Astrocyte (in vitro differentiated cells and primary cell): ENCODE results near the gene FMN1. TPM values are rescaled to one million over a fixed set of nuclear protein-coding genes. Genes with fewer than 3 reads are reported as not detected.

Experiments
- DNase-seq: peaks from one replicate; pipeline ENCODE4 v3.0.0-alpha.2; 2010; ENCODE audit warnings: low read depth
- FAIRE-seq: peaks from 2 replicates; lab custom pipeline; 2011; peaks lifted over from hg19 to GRCh38; lab: Jason Lieb, UNC
- H2AFZ ChIP-seq: 2 replicates; pipeline ENCODE4 v1.6.0; 2012; ENCODE audit warnings: low read depth, low read length, inconsistent platforms
- H3K27ac ChIP-seq: 2 replicates; pipeline ENCODE4 v1.5.1; 2011; ENCODE audit warnings: low read depth, low read length, inconsistent platforms
- H3K27me3 ChIP-seq: 2 replicates; pipeline ENCODE4 v1.6.0; 2011; ENCODE audit warnings: low read length, inconsistent platforms; ENCODE audit not compliant: insufficient read depth
- H3K36me3 ChIP-seq: 2 replicates; pipeline ENCODE4 v1.5.1; 2011; ENCODE audit warnings: low read length, inconsistent platforms; ENCODE audit not compliant: insufficient read depth
- H3K4me1 ChIP-seq: 2 replicates; pipeline ENCODE4 v1.5.1; 2011; ENCODE audit warnings: low read length, inconsistent platforms; ENCODE audit not compliant: insufficient read depth
- H3K4me2 ChIP-seq: 2 replicates; pipeline ENCODE4 v1.6.0; 2012; ENCODE audit warnings: low read length, inconsistent platforms
- H3K4me3 ChIP-seq: 2 replicates; pipeline ENCODE4 v1.5.1; 2011; ENCODE audit warnings: low read depth, mild to moderate bottlenecking, low read length, inconsistent platforms; ENCODE audit not compliant: insufficient read depth
- H3K79me2 ChIP-seq: 2 replicates; pipeline ENCODE4 v1.6.0; 2012; ENCODE audit warnings: mild to moderate bottlenecking, low read length, inconsistent platforms; ENCODE audit not compliant: insufficient read depth
- H3K9ac ChIP-seq: 2 replicates; pipeline ENCODE4 v1.6.0; 2012; ENCODE audit warnings: mild to moderate bottlenecking, low read length, inconsistent platforms
- H3K9me3 ChIP-seq: 2 replicates; pipeline ENCODE4 v1.5.1; 2012; ENCODE audit warnings: low read depth, mild to moderate bottlenecking, low read length, inconsistent platforms; ENCODE audit not compliant: insufficient read depth
- H4K20me1 ChIP-seq: 2 replicates; pipeline ENCODE4 v1.6.0; 2012; ENCODE audit warnings: low read length, inconsistent platforms; ENCODE audit not compliant: insufficient read depth
- H3K27ac Mint-ChIP-seq: one replicate; pipeline ENCODE4 v1.8.0; 2021; ENCODE audit warnings: mild to moderate bottlenecking, mixed read lengths; ENCODE audit not compliant: unreplicated experiment
- H3K27me3 Mint-ChIP-seq: one replicate; pipeline ENCODE4 v1.8.0; 2021; ENCODE audit warnings: low read depth, mixed read lengths; ENCODE audit not compliant: unreplicated experiment
- H3K36me3 Mint-ChIP-seq: one replicate; pipeline ENCODE4 v1.8.0; 2021; ENCODE audit warnings: low read depth, mixed read lengths; ENCODE audit not compliant: unreplicated experiment
- H3K4me1 Mint-ChIP-seq: one replicate; pipeline ENCODE4 v1.8.0; 2021; ENCODE audit warnings: low read depth, mixed read lengths; ENCODE audit not compliant: unreplicated experiment
- H3K4me3 Mint-ChIP-seq: one replicate; pipeline ENCODE4 v1.8.0; 2021; ENCODE audit warnings: mild to moderate bottlenecking, moderate library complexity, mixed read lengths; ENCODE audit not compliant: unreplicated experiment
- H3K9me3 Mint-ChIP-seq: one replicate; pipeline ENCODE4 v1.8.0; 2021; ENCODE audit warnings: mild to moderate bottlenecking, mixed read lengths; ENCODE audit not compliant: unreplicated experiment
- CTCF ChIP-seq: IDR thresholded peaks from 2 replicates; pipeline ENCODE4 v1.5.1; 2011; ENCODE audit warnings: low read depth, mild to moderate bottlenecking, inconsistent platforms, low read length, moderate library complexity; ENCODE audit not compliant: insufficient read depth
- EZH2 ChIP-seq: IDR thresholded peaks from 2 replicates; pipeline ENCODE4 v1.6.1; 2012; ENCODE audit warnings: mild to moderate bottlenecking, low read length, inconsistent platforms; ENCODE audit not compliant: insufficient read depth
- total RNA-seq: library from RNA; stranded (reverse); gene quantifications from 2 replicates; pipeline ENCODE4 v1.2.1, GENCODE V29; 2021

Gene FMN1
- total RNA-seq, 1 donor from 2014 or later = 5.3 TPM

- H3K4me3 Mint-ChIP-seq = no peak overlapping the region
- Histone ChIP-seq H3K4me1 (no peaks in the 10 kb centered on the region), H4K20me1 (no peaks in the 10 kb centered on the region), H3K9me3 (no peaks in the 10 kb centered on the region), H3K36me3 (no peaks in the 10 kb centered on the region), H3K27me3 (no peaks in the 10 kb centered on the region), H2AFZ (no peak overlapping the region), H3K4me2 (no peak overlapping the region), H3K9ac (no peak overlapping the region), H3K4me3 (no peak overlapping the region), H3K27ac (no peak overlapping the region), H3K79me2 (no peaks in the 10 kb centered on the region)
- H3K36me3 Mint-ChIP-seq = peaks cover 13% of the 10 kb centered on the region
- H3K9me3 Mint-ChIP-seq = peaks cover 13% of the 10 kb centered on the region
- TF ChIP-seq CTCF (peak; percentile 49), EZH2 (no peak)
- H3K27ac Mint-ChIP-seq = no peak overlapping the region
- no peaks in the 10 kb centered on the region for H3K27me3 Mint-ChIP-seq
- peak; percentile 95 for FAIRE-seq
- DNase-seq = peak; percentile 17
- H3K4me1 Mint-ChIP-seq = no peaks in the 10 kb centered on the region
Measured at GRCh38 chr15:32936283-32936918, 258.1 kb downstream of the FMN1 start.

GRCh38 chr15:32935139-32935538 lies 259.4 kb downstream of the FMN1 start:
- Histone ChIP-seq H3K4me1 (no peaks in the 10 kb centered on the region), H3K27me3 (no peaks in the 10 kb centered on the region), H3K9ac (no peak overlapping the region), H2AFZ (no peak overlapping the region), H3K4me2 (no peak overlapping the region), H3K9me3 (no peaks in the 10 kb centered on the region), H3K36me3 (no peaks in the 10 kb centered on the region), H3K79me2 (no peaks in the 10 kb centered on the region), H3K27ac (no peak overlapping the region), H3K4me3 (no peak overlapping the region), H4K20me1 (no peaks in the 10 kb centered on the region)
- Mint-ChIP-seq H3K36me3 (peaks cover 13% of the 10 kb centered on the region), H3K9me3 (peaks cover 13% of the 10 kb centered on the region), H3K4me1 (no peaks in the 10 kb centered on the region), H3K4me3 (no peak overlapping the region), H3K27ac (no peak overlapping the region), H3K27me3 (no peaks in the 10 kb centered on the region)
- DNase-seq (no peak), FAIRE-seq (no peak)
- TF ChIP-seq CTCF = no peak
- no peak for TF ChIP-seq EZH2

- Histone ChIP-seq H4K20me1 (no peaks in the 10 kb centered on the region), H3K36me3 (no peaks in the 10 kb centered on the region)
Measured at GRCh38 chr15:32933236-32933635, 261.3 kb downstream of the FMN1 start.

More at GRCh38 chr15:32933236-32933635, 261.3 kb downstream of the FMN1 start:
- H3K79me2 ChIP-seq = no peaks in the 10 kb centered on the region
- FAIRE-seq (no peak), DNase-seq (no peak)
- Mint-ChIP-seq H3K9me3 (peaks cover 13% of the 10 kb centered on the region), H3K4me1 (peaks cover 4% of the 10 kb centered on the region), H3K4me3 (no peak overlapping the region), H3K27me3 (no peaks in the 10 kb centered on the region), H3K36me3 (peaks cover 13% of the 10 kb centered on the region), H3K27ac (no peak overlapping the region)
- H3K9ac ChIP-seq = no peak overlapping the region
- H3K4me3 ChIP-seq = no peak overlapping the region
- H3K27me3 ChIP-seq = no peaks in the 10 kb centered on the region
- H3K4me2 ChIP-seq = no peak overlapping the region
- TF ChIP-seq CTCF = no peak
- no peak for TF ChIP-seq EZH2
- H3K27ac ChIP-seq = no peak overlapping the region
- H2AFZ ChIP-seq = no peak overlapping the region
- no peaks in the 10 kb centered on the region for H3K9me3 ChIP-seq
- H3K4me1 ChIP-seq = no peaks in the 10 kb centered on the region
